Neuron (in vitro differentiated cells): ENCODE measurements around the gene SEMA3A.
"Not testable (repeated sequence)": the region's sequence is repeated elsewhere in the genome, so short reads cannot be mapped to it uniquely, and the experiment has no call there.

ENCODE experiments used
- H2AFZ ChIP-seq: one replicate; pipeline ENCODE4 v1.6.1; 2013; ENCODE audit warnings: low read depth, mild to moderate bottlenecking, inconsistent platforms, low read length, moderate library complexity
- H3K27me3 ChIP-seq: one replicate; pipeline ENCODE4 v1.6.1; 2013; ENCODE audit warnings: low read length; ENCODE audit not compliant: insufficient read depth
- H3K36me3 ChIP-seq: one replicate; pipeline ENCODE4 v1.6.1; 2013; ENCODE audit warnings: low read length; ENCODE audit not compliant: insufficient read depth
- H3K4me1 ChIP-seq: one replicate; pipeline ENCODE4 v1.6.1; 2013; ENCODE audit warnings: low read length; ENCODE audit not compliant: insufficient read depth
- H3K4me3 ChIP-seq: 2 replicates; pipeline ENCODE4 v1.5.1; 2013; ENCODE audit warnings: mild to moderate bottlenecking, low read length, moderate library complexity
- H3K9me3 ChIP-seq: one replicate; pipeline ENCODE4 v1.6.1; 2013; ENCODE audit warnings: low read length

Gene SEMA3A

GRCh38 chr7:84162125-84162524 lies 32.5 kb downstream of the SEMA3A start:
- H3K9me3 ChIP-seq, result peaks cover 2% of the 10 kb centered on the region

GRCh38 chr7:84161398-84161797 lies 33.2 kb downstream of the SEMA3A start:
- Histone ChIP-seq H3K36me3 (peaks cover 1% of the 10 kb centered on the region), H3K4me3 (no peak overlapping the region)

More at GRCh38 chr7:84162125-84162524, 32.5 kb downstream of the SEMA3A start:
- no peak overlapping the region for H3K4me3 ChIP-seq
- no peaks in the 10 kb centered on the region for H3K27me3 ChIP-seq
- H2AFZ ChIP-seq, result no peak overlapping the region
- peaks cover 6% of the 10 kb centered on the region for H3K4me1 ChIP-seq
- no peaks in the 10 kb centered on the region for H3K36me3 ChIP-seq

GRCh38 chr7:84159435-84159834 lies 35.2 kb downstream of the SEMA3A start:
- no peaks in the 10 kb centered on the region for H3K9me3 ChIP-seq
- H2AFZ ChIP-seq, result no peak overlapping the region
- H3K36me3 ChIP-seq, result peaks cover 2% of the 10 kb centered on the region
- H3K27me3 ChIP-seq, result no peaks in the 10 kb centered on the region
- no peak overlapping the region for H3K4me3 ChIP-seq
- H3K4me1 ChIP-seq, result peaks cover 6% of the 10 kb centered on the region

More at GRCh38 chr7:84161398-84161797, 33.2 kb downstream of the SEMA3A start:
- H2AFZ ChIP-seq, result no peak overlapping the region
- no peaks in the 10 kb centered on the region for H3K9me3 ChIP-seq
- no peaks in the 10 kb centered on the region for H3K27me3 ChIP-seq
- H3K4me1 ChIP-seq, result peaks cover 6% of the 10 kb centered on the region

- H3K9me3 ChIP-seq, result no peaks in the 10 kb centered on the region
- no peak overlapping the region for H3K4me3 ChIP-seq
- peaks cover 2% of the 10 kb centered on the region for H3K36me3 ChIP-seq
- no peak overlapping the region for H2AFZ ChIP-seq
- H3K27me3 ChIP-seq, result no peaks in the 10 kb centered on the region
- peaks cover 2% of the 10 kb centered on the region for H3K4me1 ChIP-seq
These were observed 37.4 kb downstream of the SEMA3A start for GRCh38 chr7:84157171-84157570.

- Histone ChIP-seq H3K27me3 (no peaks in the 10 kb centered on the region), H3K4me3 (no peak overlapping the region), H3K4me1 (no peaks in the 10 kb centered on the region), H2AFZ (no peak overlapping the region), H3K9me3 (no peaks in the 10 kb centered on the region), H3K36me3 (peaks cover 2% of the 10 kb centered on the region)
These were observed 39.4 kb downstream of the SEMA3A start for GRCh38 chr7:84154991-84155781.

GRCh38 chr7:84152995-84153394 lies 41.6 kb downstream of the SEMA3A start:
- Histone ChIP-seq H2AFZ (no peak overlapping the region), H3K36me3 (peaks cover 2% of the 10 kb centered on the region), H3K27me3 (no peaks in the 10 kb centered on the region), H3K9me3 (no peaks in the 10 kb centered on the region), H3K4me3 (no peak overlapping the region), H3K4me1 (no peaks in the 10 kb centered on the region)

GRCh38 chr7:84150370-84150769 lies 44.2 kb downstream of the SEMA3A start:
- H3K4me1 ChIP-seq, result not testable (repeated sequence)

GRCh38 chr7:84149573-84149972 lies 45.0 kb downstream of the SEMA3A start:
- Histone ChIP-seq H3K27me3 (no peaks in the 10 kb centered on the region), H3K9me3 (no peaks in the 10 kb centered on the region), H3K4me1 (peaks cover 3% of the 10 kb centered on the region), H2AFZ (no peak overlapping the region), H3K4me3 (no peak overlapping the region), H3K36me3 (no peaks in the 10 kb centered on the region)

More at GRCh38 chr7:84150370-84150769, 44.2 kb downstream of the SEMA3A start:
- not testable (repeated sequence) for H3K27me3 ChIP-seq, H3K4me3 ChIP-seq, H2AFZ ChIP-seq, H3K9me3 ChIP-seq, H3K36me3 ChIP-seq

- Histone ChIP-seq H3K27me3 (no peaks in the 10 kb centered on the region), H3K9me3 (no peaks in the 10 kb centered on the region), H3K4me1 (peaks cover 5% of the 10 kb centered on the region), H3K4me3 (no peak overlapping the region), H3K36me3 (no peaks in the 10 kb centered on the region), H2AFZ (no peak overlapping the region)
These were observed 48.7 kb downstream of the SEMA3A start for GRCh38 chr7:84145892-84146291.

- Histone ChIP-seq H3K9me3 (no peaks in the 10 kb centered on the region), H3K4me3 (no peak overlapping the region), H3K27me3 (no peaks in the 10 kb centered on the region), H2AFZ (no peak overlapping the region), H3K36me3 (no peaks in the 10 kb centered on the region), H3K4me1 (peaks cover 5% of the 10 kb centered on the region)
These were observed 49.7 kb downstream of the SEMA3A start for GRCh38 chr7:84144935-84145334.

GRCh38 chr7:84144480-84144879 lies 50.1 kb downstream of the SEMA3A start:
- no peaks in the 10 kb centered on the region for H3K36me3 ChIP-seq
- peaks cover 5% of the 10 kb centered on the region for H3K4me1 ChIP-seq
- H3K4me3 ChIP-seq, result no peak overlapping the region
- H3K27me3 ChIP-seq, result no peaks in the 10 kb centered on the region
- H2AFZ ChIP-seq, result no peak overlapping the region
- no peaks in the 10 kb centered on the region for H3K9me3 ChIP-seq

- no peaks in the 10 kb centered on the region for H3K9me3 ChIP-seq
- no peak overlapping the region for H3K4me3 ChIP-seq
- H3K4me1 ChIP-seq, result peaks cover 5% of the 10 kb centered on the region
- no peaks in the 10 kb centered on the region for H3K36me3 ChIP-seq
- no peak overlapping the region for H2AFZ ChIP-seq
- no peaks in the 10 kb centered on the region for H3K27me3 ChIP-seq
These were observed 51.9 kb downstream of the SEMA3A start for GRCh38 chr7:84142726-84143125.

GRCh38 chr7:84139986-84140729 lies 54.4 kb downstream of the SEMA3A start:
- Histone ChIP-seq H2AFZ (no peak overlapping the region), H3K36me3 (peaks cover 2% of the 10 kb centered on the region), H3K9me3 (no peaks in the 10 kb centered on the region), H3K4me3 (no peak overlapping the region), H3K4me1 (peaks cover 5% of the 10 kb centered on the region), H3K27me3 (no peaks in the 10 kb centered on the region)
